GM12865 (cell line): Measurements from ENCODE around the gene ARHGEF7.

Source experiments
- DNase-seq: peaks from one replicate; pipeline ENCODE4 v3.0.0; 2010; ENCODE audit warnings: low read depth
- H3K4me3 ChIP-seq: 2 replicates; pipeline ENCODE4 v1.5.1; 2011; ENCODE audit warnings: mild to moderate bottlenecking, low read depth, low read length, control low read depth
- CTCF ChIP-seq: IDR thresholded peaks from 2 replicates; pipeline ENCODE4 v1.5.1; 2011; ENCODE audit warnings: low read length, control low read depth, low read depth, inconsistent platforms; ENCODE audit not compliant: insufficient read depth; ENCODE audit errors: missing control alignments

ARHGEF7 gene

GRCh38 chr13:111288276-111288675 lies 173.2 kb downstream of the ARHGEF7 start:
- no peak overlapping the region for H3K4me3 ChIP-seq
- DNase-seq: no peak
- no peak for TF ChIP-seq CTCF

- no peak for TF ChIP-seq CTCF
- DNase-seq: no peak
- no peak overlapping the region for H3K4me3 ChIP-seq
Observed at GRCh38 chr13:111289251-111289650, 174.1 kb downstream of the ARHGEF7 start.

GRCh38 chr13:111291908-111292307 lies 176.8 kb downstream of the ARHGEF7 start:
- H3K4me3 ChIP-seq: no peak overlapping the region
- no peak for DNase-seq
- no peak for TF ChIP-seq CTCF

GRCh38 chr13:111292710-111293485 lies 177.8 kb downstream of the ARHGEF7 start:
- no peak for TF ChIP-seq CTCF
- no peak for DNase-seq
- H3K4me3 ChIP-seq: no peak overlapping the region

- TF ChIP-seq CTCF: no peak
- DNase-seq: no peak
- H3K4me3 ChIP-seq: no peak overlapping the region
Observed at GRCh38 chr13:111295886-111296285, 180.8 kb downstream of the ARHGEF7 start.

GRCh38 chr13:111296417-111296816 lies 181.3 kb downstream of the ARHGEF7 start:
- DNase-seq: no peak
- no peak for TF ChIP-seq CTCF
- no peak overlapping the region for H3K4me3 ChIP-seq

GRCh38 chr13:111298214-111298975 lies 183.3 kb downstream of the ARHGEF7 start:
- no peak overlapping the region for H3K4me3 ChIP-seq
- TF ChIP-seq CTCF: no peak
- DNase-seq: no peak
